Activated naive CD4-positive, alpha-beta T cell treated with Interleukin-2 at 50 U/mL for 16 hours (primary cell): Measurements from ENCODE around the gene SLC38A1.
"Not testable (repeated sequence)": the region's sequence is repeated elsewhere in the genome, so short reads cannot be mapped to it uniquely, and the experiment has no call there.

Experiments
- DNase-seq: peaks from one replicate; pipeline ENCODE4 v3.0.0-alpha.2; 2020

The SLC38A1 gene

DNA sequence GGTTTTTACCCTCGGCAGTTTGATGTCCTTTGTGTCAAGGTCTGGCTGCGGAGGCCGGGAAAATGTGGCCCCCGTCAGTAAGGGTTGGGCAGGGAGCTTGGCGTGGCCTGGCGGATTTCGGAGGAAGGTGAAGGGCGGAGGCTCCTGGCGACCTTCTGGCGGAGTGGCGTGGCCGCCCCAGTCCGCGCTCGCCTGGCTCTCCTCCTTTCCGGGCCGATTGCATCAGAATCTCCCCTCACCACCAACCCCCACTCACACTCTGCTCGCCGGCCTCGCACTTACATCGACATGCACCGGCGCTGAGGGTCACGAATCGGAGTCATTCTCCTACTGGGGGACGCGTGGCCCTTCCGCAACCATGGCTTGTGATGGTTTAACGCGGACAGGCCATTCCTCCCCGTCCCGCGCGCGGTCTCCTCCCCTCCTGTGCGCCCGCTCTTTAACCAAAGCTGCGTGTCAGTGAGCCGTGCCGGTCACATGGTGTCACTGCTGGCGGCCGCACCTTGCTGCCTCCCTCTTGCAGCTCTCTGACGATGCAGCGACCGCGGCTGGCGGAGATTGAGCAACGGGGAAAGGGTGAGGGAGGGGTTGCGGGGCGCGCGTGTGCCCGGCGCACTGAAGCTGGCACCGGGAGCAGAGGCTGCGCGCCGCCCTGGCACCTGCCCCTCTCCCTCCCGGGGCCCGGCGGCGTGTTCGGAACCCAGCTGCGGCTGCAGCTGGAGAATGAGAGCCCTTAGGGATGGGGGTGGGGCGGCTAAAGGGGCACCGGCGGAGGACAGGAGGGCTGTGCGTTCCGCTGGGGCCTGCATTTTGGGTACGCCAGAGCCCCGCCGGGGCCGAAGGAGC is at the start of gene SLC38A1:
SLC38A1 (minus strand) TSS at position 461 of the 846 bp plus-strand sequence. CDS start 29,243 bp downstream, outside the sequence.
- DNase-seq = peak; percentile 88

DNA sequence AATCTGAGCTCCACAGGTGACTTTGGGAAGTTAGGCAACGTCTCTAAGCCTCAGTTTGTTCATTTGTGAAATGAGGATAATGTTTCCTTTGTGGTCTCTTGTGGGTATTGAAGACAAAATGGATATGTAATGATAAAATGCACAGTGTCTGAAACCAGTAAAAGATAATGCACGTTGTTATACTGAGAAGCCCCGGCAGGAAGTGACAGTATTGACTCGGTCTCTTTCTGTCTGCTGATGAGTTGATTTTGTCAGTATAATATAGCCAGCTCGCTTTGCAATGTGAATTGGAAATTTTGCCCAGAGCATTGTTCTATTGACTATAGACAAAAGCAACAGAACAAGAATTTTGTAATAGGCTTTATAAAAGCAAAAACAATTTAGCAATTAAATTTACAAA is 49.2 kb upstream of the SLC38A1 start:
- no peak for DNase-seq

DNA sequence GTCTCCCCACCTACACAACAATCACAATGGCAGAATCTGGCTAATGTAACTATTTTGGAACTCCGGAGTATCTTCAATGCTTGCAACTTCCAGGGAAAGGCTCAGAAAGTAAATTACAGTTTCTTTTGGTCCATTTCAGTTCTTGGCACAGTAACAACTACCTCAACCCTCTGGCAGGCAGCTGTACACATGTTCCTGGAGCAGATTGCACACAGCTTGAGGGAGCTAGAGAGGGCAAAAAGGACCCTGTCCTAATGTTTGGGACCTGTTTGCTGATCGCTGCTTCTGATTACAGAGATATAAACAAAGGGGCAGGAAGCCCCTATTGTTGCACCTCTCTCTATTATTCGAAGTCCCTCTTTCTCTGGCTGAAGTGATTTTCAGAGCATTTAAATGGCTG is 35.2 kb upstream of the SLC38A1 start:
- DNase-seq = no peak

DNA sequence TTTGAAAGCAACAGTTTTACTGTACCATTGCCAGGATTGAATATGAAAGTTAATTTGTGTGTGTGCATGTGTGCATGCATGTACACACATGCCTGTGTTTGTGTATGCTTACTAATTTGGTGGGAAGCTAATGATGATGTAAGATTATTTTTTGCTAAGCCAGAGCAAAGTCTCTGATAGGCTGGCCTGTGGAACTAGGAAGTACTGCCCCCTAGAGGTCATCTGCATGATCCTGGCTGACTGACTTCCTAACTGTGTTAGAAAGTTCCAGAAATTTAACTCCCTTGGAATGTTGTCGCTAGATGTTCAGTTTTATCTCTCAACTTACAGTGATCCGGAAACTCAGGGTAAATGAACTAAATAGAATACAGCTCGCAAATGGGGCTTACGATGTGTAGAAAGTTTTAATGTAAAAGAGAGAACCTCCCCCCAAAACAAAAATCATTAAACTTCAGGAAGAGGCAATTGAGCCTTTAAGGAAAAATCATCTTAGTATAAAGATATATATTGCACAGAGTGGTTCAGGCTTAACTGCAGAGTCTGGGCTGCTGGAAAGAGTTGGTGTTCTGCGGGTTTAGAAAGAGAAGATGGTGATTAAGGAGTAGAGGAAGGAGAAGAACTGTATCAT is 34.3 kb upstream of the SLC38A1 start:
- DNase-seq = peak; percentile 51

DNA sequence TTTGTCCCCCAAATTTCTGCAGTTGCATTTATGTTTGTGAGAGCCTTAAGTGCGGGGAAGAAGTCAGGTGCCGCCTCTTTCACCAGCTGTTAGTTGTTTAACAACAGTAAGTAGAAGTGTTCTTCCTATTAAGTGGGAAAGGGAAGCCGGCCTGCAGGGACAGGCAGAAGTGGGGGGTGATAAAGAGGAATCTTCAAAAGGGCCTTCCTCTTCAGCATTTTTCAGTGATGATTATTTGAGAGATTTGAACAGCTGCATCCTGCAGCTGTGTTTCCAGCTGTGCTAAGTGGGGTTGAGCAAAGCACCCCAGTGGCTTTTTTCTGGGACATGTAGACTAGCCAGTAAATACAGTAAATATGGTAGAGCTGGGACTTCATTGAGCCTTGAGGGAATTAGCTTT is 32.1 kb upstream of the SLC38A1 start:
- no peak for DNase-seq

DNA sequence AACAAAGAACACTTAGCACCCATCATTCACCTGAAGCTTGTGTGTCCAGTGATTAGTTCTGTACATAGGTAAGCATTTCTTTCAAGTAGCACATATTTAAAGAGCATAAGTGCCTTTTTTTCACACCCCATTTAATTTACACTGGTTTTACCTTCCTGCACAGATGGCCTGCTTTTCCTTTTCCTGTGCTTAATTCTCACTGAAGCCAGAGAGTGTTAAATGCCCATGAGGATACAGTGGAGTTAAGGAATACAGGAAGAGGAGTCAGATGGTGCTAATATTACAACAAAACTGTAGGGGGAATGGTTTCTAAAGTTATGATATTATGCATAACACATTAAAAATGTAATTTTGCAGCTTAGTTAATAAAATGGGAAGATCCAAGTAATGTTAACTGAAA is 31.0 kb upstream of the SLC38A1 start:
- DNase-seq = no peak

DNA sequence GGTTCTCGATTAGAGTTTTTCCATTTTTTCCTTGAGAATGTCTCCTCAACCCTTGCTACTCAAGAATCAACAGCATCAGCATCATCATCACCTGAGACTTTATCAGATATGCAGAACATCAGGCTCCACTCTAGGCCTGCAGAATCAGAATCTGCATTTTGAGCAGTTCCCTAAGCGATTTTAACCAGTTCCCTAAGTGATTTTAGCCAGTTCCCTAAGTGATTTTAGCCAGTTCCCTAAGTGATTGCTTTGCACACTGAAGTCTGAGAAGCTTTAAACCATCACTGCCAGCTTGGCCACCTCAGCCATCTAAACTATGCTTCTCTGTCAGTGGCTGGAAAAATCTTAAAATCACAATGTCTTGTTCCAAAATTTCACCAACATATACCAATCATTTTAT is 29.4 kb upstream of the SLC38A1 start:
- DNase-seq = no peak

DNA sequence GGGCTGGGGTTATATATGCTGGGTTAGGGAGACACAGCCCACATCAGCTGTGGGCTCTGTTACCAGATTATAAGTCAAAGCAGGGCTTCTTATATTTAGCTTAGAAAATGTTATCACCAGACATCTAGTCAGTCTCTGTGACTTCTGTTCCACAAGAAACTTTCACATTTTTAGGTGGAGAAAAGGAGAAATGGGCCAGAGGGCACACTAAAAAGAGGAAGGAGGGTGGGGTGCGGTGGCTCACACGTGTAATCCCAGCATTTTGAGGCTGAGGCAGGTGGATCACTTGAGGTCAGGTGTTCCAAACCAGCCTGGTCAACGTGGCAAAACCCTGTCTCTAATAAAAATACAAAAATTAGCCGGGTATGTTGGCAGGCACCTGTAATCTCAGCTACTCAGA is 28.0 kb upstream of the SLC38A1 start:
- no peak for DNase-seq

DNA sequence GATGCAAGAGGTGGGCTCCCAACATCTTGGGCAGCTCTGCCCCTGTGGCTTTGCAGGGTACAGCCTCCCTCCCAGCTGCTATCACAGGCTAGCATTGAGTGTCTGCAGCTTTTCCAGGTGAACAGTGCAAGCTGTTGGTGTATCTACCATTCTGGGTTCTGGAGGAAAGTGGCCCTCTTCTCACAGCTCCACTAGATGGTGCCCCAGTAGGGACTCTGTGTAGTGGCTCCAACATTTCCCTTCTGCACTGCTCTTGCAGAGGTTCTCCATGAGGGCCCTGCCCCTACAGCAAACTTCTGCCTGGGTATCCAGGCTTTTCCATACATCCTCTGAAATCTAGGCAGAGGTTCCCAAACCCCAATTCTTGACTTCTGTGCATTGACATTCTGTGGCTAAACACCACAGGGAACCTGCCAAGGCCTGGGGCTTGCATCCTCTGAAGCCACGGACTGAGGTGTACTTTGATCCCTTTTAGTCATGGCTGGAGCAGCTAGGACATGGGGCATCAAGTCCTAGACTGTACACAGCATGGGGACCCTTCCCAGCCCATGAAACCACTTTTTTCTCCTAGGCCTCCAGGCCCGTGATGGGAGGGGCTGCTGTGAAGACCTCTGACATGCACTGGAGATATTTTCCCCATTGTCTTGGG is 24.0 kb upstream of the SLC38A1 start:
- no peak for DNase-seq

DNA sequence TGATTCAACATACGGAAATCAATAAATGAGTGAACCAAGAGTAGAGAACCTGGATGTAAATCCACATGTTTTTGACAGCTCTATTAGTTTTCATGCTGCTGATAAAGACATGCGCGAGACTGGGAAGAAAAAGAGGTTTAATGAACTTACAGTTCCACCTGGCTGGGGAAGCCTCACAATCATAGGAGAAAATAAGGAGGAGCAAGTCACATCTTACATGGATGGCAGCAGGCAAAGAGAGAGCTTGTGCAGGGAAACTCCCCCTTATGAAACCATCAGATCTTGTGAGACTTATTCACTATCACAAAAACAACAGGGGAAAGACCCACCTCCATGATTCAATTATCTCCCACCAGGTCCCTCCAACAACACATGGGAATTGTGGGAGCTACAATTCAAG is 23.1 kb upstream of the SLC38A1 start:
- DNase-seq = not testable (repeated sequence)

DNA sequence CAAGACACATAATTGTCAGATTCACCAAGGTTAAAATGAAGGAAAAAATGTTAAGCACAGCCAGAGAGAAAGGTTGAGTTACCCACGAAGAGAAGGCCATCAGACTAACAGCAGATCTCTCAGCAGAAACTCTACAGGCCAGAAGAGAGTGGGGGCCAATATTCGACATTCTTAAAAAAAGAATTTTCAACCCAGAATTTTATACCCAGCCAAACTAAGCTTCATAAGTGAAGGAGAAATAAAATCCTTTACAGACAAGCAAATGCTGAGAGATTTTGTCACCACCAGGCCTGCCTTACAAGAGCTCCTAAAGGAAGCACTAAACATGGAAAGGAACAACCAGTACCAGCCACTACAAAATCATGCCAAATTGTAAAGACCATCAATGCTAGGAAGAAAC is 16.3 kb upstream of the SLC38A1 start:
- not testable (repeated sequence) for DNase-seq

DNA sequence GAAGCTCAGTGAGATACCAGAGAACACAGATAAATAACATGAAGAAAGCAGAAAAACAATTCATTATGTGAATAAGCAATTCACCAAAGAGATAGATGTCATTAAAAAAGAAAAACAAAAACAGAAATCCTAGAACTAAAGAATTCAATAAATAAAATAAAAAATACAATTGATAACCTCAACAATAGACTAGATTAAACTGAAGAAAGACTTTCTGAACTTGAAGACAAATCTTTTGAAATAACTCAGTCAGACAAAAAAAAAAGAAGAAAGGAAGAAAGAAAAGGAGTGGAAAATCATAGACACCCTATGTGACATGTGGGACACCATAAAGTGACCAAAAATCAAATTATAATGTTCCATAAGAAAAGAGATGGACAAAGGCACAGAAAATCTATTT is 14.0 kb upstream of the SLC38A1 start:
- DNase-seq = no peak

DNA sequence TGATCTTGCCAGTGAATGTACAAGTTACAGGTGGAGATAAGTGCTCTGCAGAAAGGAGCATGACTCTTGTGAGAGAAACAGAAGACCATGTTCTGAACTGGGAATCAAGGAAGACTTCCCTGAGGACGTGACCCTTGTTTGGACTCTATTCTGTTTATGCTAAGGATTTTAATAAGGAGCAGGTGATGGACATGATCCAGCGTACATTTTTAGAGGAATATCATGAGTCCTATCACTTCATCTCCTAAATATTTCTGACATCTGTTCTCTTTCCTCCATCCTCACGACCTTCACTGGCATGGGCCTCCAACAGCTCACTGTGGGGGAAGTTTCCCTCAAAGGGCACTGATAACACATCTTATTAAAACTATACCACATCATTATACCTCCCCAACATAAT is 7.9 kb upstream of the SLC38A1 start:
- no peak for DNase-seq

DNA sequence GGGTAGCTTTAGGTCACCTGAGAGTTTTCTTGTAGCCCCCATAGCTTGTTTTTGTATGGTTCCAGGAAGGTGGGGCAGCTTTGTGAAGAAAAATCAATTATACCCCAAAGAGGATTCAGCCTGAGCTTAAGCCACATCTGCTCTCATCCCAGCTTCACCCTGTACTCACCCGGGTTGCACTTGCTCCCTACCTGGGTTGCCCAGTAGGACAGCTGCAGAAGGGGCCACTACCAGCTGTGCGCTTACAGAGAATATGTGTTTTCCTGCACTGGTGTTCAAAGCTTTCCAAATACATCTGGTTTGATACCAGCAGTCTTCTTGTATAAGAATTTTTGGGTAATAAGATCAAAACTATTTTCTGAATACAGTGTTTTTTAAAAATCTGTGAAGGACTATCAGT is 3.0 kb upstream of the SLC38A1 start:
- DNase-seq = no peak

DNA sequence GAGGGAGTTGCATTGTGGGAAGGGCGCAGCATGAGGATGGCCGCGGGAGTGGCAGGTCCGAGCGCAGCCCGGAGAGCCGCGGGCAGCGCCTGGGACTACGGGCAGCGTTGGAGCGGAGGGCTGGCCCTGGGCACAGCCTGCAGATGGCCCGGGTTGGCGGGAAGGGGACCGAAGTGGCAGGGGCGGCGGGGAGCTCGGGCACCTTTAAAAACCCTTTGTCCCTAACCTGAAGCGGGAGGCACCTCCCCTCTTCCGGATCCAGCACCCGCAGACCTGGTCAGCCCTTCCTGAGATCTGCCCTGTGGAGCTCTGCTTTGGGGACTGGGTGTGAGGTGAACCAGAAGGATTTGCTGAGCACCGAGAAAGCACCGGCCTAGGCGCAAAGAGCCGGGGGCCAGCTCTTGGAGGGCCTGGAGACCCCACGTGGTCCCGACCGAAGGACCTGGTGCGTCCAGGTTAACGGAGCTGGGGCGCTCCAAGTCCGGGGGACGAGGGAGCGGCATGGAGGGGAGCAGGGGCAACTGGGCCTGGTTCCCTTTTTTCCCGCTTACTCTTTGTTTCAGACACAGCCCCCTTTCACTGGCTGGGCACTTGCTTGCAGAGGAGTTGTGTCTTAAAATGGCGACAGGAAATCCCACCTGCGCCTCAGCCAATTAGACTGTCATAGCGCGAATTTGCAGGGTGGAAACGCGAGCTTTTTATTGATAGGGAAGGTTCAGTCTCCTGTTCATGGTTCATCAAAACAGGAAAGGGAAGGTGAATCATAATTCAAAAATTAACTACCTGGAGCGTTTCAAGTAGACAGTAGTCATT is 792 bp upstream of the SLC38A1 start:
- DNase-seq = peak; percentile 78

DNA sequence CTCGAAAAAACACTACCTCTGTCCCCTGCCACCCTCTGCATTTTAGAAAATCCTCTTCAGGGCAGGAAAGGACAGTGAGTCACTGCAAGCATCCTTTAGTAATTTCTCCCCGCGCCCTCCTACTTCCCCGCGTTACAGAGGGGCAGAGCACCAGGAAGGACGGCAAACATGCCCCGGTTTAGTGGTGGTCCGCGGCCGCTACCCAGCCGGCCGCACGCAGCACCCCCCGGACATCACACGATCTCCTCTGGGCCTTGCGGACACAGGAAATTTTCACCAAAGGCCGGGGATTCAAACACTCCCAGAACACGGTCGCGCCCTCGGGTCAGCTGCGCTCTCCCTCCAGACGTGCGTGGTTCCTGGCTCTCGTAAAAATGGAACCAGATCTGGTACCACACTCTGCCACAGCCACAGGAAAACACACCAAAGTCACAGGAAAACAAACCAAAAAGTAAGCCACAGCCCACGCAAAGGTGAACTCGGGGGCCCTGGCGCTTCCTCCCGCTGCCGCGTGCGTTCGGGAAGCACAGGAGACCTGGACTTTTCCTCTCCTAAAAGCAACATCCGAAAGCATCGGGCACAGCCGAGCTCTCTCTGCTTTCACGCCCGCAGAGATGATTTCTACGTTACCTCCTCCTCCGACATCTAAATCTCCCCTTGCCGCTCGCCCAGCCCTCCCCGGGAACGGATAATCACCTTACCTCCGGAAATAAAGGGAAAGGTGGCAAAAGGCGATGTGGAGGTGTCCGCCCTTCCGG is 839 bp downstream of the SLC38A1 start:
- peak; percentile 49 for DNase-seq

DNA sequence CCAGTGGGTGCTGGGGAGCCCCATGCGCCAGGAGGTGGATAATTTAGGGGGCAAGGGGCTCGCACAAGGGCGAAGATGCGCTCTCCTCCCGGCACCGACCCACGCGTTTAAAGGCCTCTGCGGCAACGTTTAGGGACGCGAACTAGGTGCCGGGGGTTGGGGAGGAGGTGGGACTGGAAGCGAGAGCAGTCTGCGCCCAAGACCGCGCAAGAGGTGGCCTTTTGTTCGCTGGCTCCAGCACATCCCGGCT is 1.3 kb downstream of the SLC38A1 start:
- DNase-seq = no peak

DNA sequence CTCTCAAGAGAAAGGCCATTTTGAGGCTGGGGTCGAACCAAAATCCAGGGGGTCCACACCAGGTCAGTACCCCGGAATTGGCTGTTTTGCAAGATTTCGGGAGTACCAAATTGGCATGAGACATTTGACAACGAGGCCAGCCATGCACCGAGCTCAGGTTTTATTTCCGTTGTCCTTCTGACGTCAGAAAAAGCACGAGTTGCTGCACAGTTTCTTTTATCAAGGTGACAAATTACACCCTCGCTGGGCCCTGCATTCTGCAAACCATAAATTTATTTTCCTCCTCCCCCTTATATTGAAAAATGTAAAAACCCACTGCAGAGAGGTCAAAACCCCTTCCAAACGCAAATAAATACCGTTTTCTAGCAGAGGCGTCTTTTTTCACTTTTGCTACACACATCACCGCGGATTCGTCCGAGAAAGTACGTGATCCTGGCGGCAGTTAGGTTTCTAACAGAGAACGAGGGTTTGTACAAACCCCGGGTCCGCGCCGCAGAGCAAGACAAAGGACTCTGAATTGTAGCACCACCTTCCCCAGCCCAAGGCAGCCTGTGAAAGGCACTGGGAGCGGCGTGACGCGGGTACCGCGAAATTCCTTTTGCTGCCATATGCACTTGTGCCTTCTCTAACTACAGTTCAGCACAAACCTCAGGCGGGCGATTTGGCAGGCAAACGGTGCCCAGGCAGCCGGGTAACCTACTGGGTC is 1.8 kb downstream of the SLC38A1 start:
- DNase-seq = peak; percentile 66

DNA sequence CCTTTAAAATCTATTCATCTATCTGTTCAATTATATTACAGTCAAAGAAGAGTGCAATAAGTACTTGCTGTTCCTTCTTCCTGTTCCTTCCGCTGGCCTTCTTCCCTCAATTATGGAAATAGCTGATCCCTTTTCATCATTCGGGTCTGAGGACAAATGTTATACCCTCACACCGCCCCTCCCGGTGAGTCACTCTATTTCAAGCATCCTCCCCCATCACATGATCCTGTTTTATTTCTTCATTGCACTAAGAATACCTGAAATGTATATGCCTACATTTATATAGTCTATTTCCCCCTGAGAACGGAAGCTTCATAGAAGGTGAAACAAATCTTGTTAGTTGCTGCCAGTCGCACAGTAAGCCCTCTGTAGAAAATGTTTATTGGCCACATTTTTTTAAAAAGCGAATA is 2.5 kb downstream of the SLC38A1 start:
- peak; percentile 36 for DNase-seq

DNA sequence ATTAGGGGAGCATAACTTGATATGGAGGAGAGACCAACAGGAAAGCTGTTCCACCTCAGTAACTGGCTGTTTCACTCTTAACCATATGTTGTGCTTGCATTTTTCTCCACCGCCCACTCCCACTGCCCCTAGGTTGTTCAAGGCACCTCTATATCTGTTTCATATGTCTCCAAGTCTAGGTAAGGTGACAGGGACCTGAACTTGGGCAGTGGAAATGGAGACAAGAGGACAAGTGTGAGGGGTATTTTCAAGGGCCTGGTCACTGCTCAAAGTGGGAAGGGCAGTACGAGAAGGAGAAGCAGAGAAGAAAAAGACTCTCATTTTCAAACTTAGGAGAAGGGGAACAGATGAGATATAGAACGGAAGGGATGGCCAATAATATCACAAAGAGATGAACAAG is 3.1 kb downstream of the SLC38A1 start:
- no peak for DNase-seq

DNA sequence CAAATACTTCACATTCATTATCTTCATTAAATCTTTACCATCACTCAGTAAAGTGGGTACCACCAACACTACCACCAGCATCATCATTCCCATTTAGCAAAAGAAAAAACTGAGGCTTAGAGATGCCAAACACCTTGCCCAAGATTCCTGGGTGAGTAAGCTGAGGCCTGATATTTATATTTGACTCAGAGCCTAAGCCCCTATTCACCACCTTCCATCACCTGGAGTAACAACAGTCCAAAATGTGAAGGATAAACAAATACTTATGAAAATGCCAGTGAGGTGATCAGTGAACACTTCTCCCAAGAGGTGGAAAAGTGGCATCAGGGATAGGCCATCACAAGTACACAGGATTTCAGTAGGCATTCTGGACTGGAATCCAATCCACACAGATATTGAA is 3.7 kb downstream of the SLC38A1 start:
- no peak for DNase-seq

DNA sequence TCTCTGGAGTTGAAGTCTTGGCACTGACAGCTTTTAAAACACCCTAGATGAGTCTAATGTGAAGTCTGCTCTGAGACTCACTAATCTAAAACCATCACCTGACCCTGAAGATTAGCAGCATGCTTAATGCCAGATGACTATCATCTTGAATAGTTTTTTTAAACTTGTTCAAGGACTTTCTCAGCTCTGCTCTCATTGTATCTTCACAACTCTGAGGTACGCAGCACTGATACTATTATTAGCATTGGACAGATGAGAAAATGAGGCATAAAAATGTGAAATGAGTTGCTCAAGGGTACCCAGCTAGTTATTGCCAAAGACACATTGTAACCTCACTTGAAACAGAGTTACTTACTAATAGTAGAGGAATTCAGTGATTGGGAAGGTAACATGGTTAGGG is 4.8 kb downstream of the SLC38A1 start:
- DNase-seq = no peak
